Right lobe of liver (tissue), 6 donors: ENCODE measurements around the gene SLC29A1. TPM values are rescaled to one million over a fixed set of nuclear protein-coding genes. Genes with fewer than 3 reads are reported as not detected.

Experiments
- ATAC-seq, 4 donors: fragments of 200-7000 bp; cut with Tn5 transposase; one replicate each; pipeline ENCODE4 v1.9.1; 2020; ENCODE audit warnings: mild to moderate bottlenecking in 4 of 4, moderate library complexity in 4 of 4
- DNase-seq, 3 donors: peaks; one replicate each; pipeline ENCODE4 v3.0.0-alpha.2; 2020
- H3K27ac ChIP-seq, 3 donors: fragments of 200-600 bp; one replicate each; pipeline ENCODE4 v1.8.0; 2022
- H3K27me3 ChIP-seq, 2 donors: fragments of 200-600 bp; one replicate each; pipeline ENCODE4 v1.8.0; 2022
- H3K36me3 ChIP-seq, 4 donors: fragments of 200-600 bp; sonication (generic) in 1 of 4; one replicate each; pipeline versions ENCODE4 v1.5.1 to v1.8.0; 2017 to 2022; ENCODE audit warnings: control low read depth in 1 of 4
- H3K4me1 ChIP-seq, 4 donors: fragments of 200-600 bp; sonication (generic) in 1 of 4; one replicate each; pipeline versions ENCODE4 v1.5.1 to v1.8.0; 2017 to 2022; ENCODE audit warnings: control low read depth in 1 of 4
- H3K4me3 ChIP-seq, 3 donors: fragments of 200-600 bp; one replicate each; pipeline ENCODE4 v1.8.0; 2022
- H3K9me3 ChIP-seq, 4 donors: fragments of 200-600 bp; sonication (generic) in 1 of 4; one replicate each; pipeline versions ENCODE4 v1.5.1 to v1.8.0; 2017 to 2022; ENCODE audit warnings: control low read depth in 1 of 4
- CTCF ChIP-seq, 4 donors: fragments of 200-600 bp in 3 of 4; fragments of 450-650 bp in 1 of 4; IDR thresholded peaks; one replicate each; pipeline versions ENCODE4 v1.5.1 to v1.8.0; 2016 to 2022; ENCODE audit warnings: antibody characterized with exemption in 4 of 4, mild to moderate bottlenecking in 2 of 4
- POLR2A ChIP-seq: fragments of 450-650 bp; IDR thresholded peaks from one replicate; pipeline ENCODE4 v1.6.1; 2017; ENCODE audit warnings: antibody characterized with exemption, mild to moderate bottlenecking
- WGBS: methylation state at CpG from one replicate; pipeline ENCODE4 v1.1.6; 2018; ENCODE audit warnings: low coverage, low lambda C conversion rate; ENCODE audit not compliant: insufficient coverage; ENCODE audit errors: missing lambda C conversion rate; 5-methylcytosine and 5-hydroxymethylcytosine counted together
- intact Hi-C, 2 donors: fragments of 100-400 bp; cut with DNase I; formaldehyde crosslinking; loops; one replicate each; pipeline versions ENCODE4 v1.11.2 to v1.14.1; 2022
- total RNA-seq, 6 experiments: library from RNA; depleted of rRNA in 2 of 6; stranded (reverse); fragments of >200 nt in 2 of 6; fragmentation: NEBNext Ultra II Directional in 3 of 6; extraction: Animal tissue kit (Norgen Biotek cat#: 25700) in 3 of 6; gene quantifications; one replicate each; pipeline versions ENCODE4 v1.1.0 to v1.2.4, GENCODE V29; 2016 to 2023
- donor health status: DM: no; HTN: yes; CAD: no.
- donor health status: DM: no; HTN: no; CAD: no.
- donor health status: DM: no; HTN: no; CAD: no.
- donor health status: DM: no; HTN: yes; CAD: no.
- donor health status: DM: no; HTN: yes; CAD: no.

Gene SLC29A1
- total RNA-seq, 6 experiments from 2014 or later: 27.4 to 51.3 (median 31.4) TPM

GRCh38 chr6:44201638-44202303 is 21.6 kb upstream of the SLC29A1 start:
- Histone ChIP-seq H3K9me3 (no peaks in the 10 kb centered on the region), H3K4me1 (no peaks in the 10 kb centered on the region), H3K36me3 (no peaks in the 10 kb centered on the region), H3K27me3 (no peaks in the 10 kb centered on the region), H3K4me3 (no peak overlapping the region), H3K27ac (no peak overlapping the region)
- intact Hi-C loops: no loop called here
- TF ChIP-seq CTCF (IDR thresholded peaks at IDR 0.05): no peak
- no peak for TF ChIP-seq POLR2A
- 65% methylated on average over 6 of the region's 11 CpGs for WGBS
- ATAC-seq (peak in 2 of 4 donors; percentile 13 to 46), DNase-seq (no peak)

- no peak overlapping the region for H3K27ac ChIP-seq
- TF ChIP-seq POLR2A (no peak), CTCF (IDR thresholded peaks at IDR 0.05) (no peak)
- 53% methylated on average over 2 of the region's 4 CpGs for WGBS
- intact Hi-C loops: no loop called here
- no peaks in the 10 kb centered on the region for H3K27me3 ChIP-seq
- H3K4me1 ChIP-seq: no peaks in the 10 kb centered on the region
- H3K4me3 ChIP-seq: no peak overlapping the region
- H3K36me3 ChIP-seq: no peaks in the 10 kb centered on the region
- DNase-seq: no peak
- no peaks in the 10 kb centered on the region for H3K9me3 ChIP-seq
- ATAC-seq: peak; percentile 28 to 76 (median 56)
Measured at GRCh38 chr6:44202332-44202971, 20.9 kb upstream of the SLC29A1 start.

GRCh38 chr6:44202972-44203750 is 20.2 kb upstream of the SLC29A1 start:
- WGBS: 75% methylated on average over 5 of the region's 11 CpGs
- Histone ChIP-seq H3K4me1 (peaks cover 0 to 5% (median 2%) of the 10 kb centered on the region in 4 donors), H3K4me3 (no peak overlapping the region), H3K9me3 (no peaks in the 10 kb centered on the region), H3K36me3 (no peaks in the 10 kb centered on the region), H3K27ac (no peak overlapping the region), H3K27me3 (no peaks in the 10 kb centered on the region)
- no peak for ATAC-seq
- intact Hi-C loops: no loop called here
- TF ChIP-seq POLR2A: no peak
- no peak for TF ChIP-seq CTCF (IDR thresholded peaks at IDR 0.05)
- no peak for DNase-seq

DNA sequence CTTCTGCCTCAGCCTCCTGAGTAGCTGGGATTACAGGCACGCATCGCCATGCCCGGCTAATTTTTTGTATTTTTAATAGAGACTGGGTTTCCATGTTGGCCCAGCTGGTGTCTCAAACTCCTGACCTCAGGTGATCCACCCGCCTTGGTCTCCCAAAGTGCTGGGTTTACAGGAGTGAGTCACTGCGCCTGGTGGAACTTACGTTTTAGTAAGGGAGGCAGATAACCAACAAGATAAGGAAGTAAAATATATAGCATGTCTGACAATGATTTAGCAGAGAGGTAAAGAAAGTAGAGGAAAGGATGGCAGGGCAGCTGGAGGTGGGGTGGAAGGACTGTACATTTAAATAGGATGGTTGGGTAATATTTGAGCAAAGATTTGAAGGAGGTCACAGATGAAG is 19.4 kb upstream of the SLC29A1 start:
- intact Hi-C loops: no loop called here
- Histone ChIP-seq H3K36me3 (no peaks in the 10 kb centered on the region), H3K4me3 (no peak overlapping the region), H3K27ac (no peak overlapping the region), H3K9me3 (no peaks in the 10 kb centered on the region), H3K27me3 (no peaks in the 10 kb centered on the region), H3K4me1 (peaks cover 0 to 10% (median 4%) of the 10 kb centered on the region in 4 donors)
- no peak for TF ChIP-seq POLR2A
- no peak for TF ChIP-seq CTCF (IDR thresholded peaks at IDR 0.05)
- WGBS: 92% methylated on average over 6 of the region's 6 CpGs
- DNase-seq: no peak
- no peak for ATAC-seq
